HFF-Myc (cell line): ENCODE measurements around the gene HOPX.
"Not testable (repeated sequence)": the region's sequence is repeated elsewhere in the genome, so short reads cannot be mapped to it uniquely, and the experiment has no call there.

ENCODE experiments used
- DNase-seq: peaks from one replicate; pipeline ENCODE4 v3.0.0-alpha.2; 2011; ENCODE audit warnings: low read depth; ENCODE audit errors: extremely low read depth
- H3K4me3 ChIP-seq: replicated peaks from 2 replicates; pipeline ENCODE4 v1.5.1; 2011; ENCODE audit warnings: low read depth, mild to moderate bottlenecking, control low read depth, low read length
- TF ChIP-seq, protein P1 (sequence below): IDR thresholded peaks from 2 replicates; pipeline ENCODE4 v1.5.1; 2012; ENCODE audit warnings: mild to moderate bottlenecking, low read depth, low read length, control low read depth; ENCODE audit errors: missing control alignments

HOPX gene

DNA sequence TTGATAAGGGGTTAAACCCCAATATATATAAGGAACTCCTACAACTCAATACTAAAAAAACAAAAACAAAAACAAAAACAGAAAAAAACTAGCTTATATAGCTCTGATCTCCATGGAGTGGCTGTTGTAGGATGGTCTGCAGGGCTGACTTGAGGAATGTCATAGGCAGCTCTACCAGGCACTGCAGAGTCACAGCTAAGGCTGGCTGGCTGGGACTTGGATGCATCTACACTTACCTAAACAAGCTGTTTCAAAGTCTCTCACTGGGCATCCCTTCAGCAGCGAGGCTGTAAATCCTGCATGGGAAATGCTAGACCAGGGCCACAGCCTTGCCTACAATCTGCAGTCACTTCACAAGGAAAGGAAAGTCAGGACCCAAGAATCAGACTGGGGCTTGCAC lies 61.3 kb downstream of the HOPX start:
- no peak overlapping the region for H3K4me3 ChIP-seq
- TF ChIP-seq, protein P1, sequence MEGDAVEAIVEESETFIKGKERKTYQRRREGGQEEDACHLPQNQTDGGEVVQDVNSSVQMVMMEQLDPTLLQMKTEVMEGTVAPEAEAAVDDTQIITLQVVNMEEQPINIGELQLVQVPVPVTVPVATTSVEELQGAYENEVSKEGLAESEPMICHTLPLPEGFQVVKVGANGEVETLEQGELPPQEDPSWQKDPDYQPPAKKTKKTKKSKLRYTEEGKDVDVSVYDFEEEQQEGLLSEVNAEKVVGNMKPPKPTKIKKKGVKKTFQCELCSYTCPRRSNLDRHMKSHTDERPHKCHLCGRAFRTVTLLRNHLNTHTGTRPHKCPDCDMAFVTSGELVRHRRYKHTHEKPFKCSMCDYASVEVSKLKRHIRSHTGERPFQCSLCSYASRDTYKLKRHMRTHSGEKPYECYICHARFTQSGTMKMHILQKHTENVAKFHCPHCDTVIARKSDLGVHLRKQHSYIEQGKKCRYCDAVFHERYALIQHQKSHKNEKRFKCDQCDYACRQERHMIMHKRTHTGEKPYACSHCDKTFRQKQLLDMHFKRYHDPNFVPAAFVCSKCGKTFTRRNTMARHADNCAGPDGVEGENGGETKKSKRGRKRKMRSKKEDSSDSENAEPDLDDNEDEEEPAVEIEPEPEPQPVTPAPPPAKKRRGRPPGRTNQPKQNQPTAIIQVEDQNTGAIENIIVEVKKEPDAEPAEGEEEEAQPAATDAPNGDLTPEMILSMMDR, result no peak
- no peak for DNase-seq

DNA sequence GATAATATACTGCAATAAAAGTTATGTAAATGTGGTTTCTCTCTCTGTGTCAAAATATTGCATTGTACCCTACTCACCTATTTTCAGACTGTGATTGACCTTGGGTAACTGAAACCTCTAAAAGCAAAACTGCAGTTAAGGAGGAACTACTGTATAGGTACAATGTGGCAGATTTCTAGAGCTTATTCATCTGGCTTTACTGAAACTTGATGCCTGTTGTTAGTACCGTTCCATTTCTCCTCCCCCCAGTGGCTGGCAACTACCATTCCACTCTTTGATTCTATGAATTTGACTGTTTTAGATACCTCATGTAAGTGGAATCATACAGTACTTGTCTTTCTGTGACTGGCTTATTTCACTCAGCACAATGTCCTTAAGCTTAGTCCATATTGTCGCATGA lies 61.9 kb downstream of the HOPX start:
- no peak overlapping the region for H3K4me3 ChIP-seq
- no peak for DNase-seq
- TF ChIP-seq, protein P1, result no peak

DNA sequence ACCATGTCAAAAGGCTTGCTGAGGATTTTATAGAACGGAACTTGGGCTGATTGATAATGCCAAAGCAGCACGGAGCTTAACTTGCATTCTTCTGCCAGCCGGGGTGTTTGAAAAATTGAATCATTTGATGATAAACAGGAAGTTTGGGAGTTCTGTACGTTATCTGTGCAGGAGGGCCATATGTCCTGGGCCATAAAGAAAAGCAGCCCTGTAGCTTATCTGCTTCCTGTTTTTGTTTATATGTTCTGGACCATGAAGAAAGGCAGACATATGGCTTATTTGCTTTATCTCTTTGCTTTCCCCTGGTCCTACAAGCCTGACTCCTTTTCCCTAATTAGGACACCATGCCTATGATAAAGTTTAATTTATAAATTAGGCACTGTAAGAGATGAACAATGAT lies 62.4 kb downstream of the HOPX start:
- H3K4me3 ChIP-seq, result no peak overlapping the region
- TF ChIP-seq, protein P1, result no peak
- DNase-seq, result no peak

DNA sequence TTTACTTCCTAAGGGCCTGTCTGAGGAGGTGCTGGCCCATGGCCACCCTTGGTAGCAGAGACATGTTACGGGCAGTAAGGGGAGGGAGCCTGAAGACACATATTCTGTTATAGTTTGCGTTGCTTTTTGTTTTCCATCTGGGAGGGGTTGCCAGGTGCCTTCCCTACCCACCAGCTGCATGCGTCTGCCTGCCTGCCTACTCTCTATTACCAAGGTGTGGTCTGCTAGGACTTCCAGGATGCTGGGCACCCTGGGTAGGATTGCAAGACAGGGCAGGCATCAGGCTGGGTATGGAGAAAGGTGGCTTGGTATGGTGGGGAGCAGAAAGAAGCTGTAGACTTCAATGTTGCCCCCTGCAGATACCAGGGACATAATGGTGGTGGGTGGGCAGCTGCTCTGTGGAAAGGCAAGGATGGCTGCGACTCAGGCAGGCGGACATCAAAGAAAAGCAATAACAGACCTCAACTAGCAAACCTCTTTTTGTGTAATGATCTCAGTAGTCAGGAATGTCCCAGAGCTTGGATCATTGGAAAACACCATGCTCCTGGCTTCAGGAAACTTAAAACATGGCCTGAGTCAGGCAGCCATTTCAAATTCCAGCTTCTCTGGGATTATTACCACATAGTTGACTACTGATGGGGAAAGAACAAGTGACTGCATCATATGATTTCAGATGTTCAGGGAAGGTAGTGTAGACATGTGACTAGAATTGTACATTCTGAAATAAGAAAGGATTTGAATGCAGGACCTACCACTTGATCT lies 67.8 kb downstream of the HOPX start:
- no peak overlapping the region for H3K4me3 ChIP-seq
- TF ChIP-seq, protein P1, result no peak
- DNase-seq, result no peak

DNA sequence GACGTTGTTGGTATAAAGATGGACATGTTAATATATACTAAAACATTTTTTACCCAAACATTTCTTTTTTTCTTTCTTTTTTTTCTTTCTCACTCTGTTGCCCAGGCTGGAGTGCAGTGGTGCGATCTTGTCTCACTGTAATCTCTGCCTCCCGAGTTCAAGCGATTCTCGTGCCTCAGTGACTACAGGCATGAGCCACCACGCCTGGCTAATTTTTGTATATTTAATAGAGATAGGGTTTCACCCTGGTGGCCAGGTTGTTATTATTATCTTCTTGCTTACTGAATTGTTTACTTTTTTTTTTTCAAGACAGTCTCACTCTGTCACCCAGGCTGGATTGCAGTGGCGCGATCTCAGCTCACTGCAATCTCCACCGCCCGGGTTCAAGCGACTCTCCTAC lies 68.8 kb downstream of the HOPX start:
- no peak overlapping the region for H3K4me3 ChIP-seq
- TF ChIP-seq, protein P1, result no peak

DNA sequence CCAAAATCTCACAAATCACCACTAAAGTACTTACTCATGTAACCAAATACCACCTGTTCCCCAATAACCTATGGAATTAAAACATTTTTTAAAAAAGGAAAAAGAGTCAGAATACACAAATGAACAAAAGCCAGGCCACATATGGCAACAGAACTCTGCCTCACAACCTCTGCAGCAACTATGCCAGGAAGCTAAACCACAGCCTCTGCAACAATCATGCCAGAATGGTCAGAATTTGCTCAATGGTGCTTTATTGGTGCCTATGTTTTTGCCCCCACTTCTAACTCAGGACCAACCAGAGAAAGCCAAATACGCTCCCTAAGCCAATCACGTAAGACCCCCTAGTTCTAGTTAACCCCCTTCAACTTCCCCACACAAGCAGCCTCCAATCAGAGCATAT lies 69.6 kb downstream of the HOPX start:
- DNase-seq, result no peak
- TF ChIP-seq, protein P1, result no peak

More for the DNA sequence above, 68.8 kb downstream of the HOPX start:
- no peak for DNase-seq

DNA sequence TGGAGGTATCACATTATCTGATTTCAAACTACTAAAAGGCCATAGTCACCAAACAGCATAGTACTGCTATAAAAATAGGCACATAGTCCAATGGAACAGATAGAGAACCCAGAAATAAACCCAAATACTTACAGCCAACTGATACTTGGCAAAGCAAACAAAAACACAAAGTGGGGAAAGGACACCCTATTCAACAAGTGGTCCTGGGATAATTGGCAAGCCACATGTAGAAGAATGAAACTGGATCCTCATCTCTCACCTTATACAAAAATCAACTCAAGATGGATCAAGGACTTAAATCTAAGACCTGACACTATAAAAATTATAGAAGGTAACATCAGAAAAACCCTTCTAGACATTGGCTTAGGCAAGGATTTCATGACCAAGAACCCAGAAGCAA lies 70.9 kb downstream of the HOPX start:
- not testable (repeated sequence) for H3K4me3 ChIP-seq, DNase-seq

More for the DNA sequence above, 69.6 kb downstream of the HOPX start:
- no peak overlapping the region for H3K4me3 ChIP-seq
